K562 (cell line): ENCODE data around the gene DNAJB2. TPM values are rescaled to one million over a fixed set of nuclear protein-coding genes. Genes with fewer than 3 reads are reported as not detected.

Source experiments
- ATAC-seq: fragments of 200-7000 bp; cut with Tn5 transposase; 3 replicates; pipeline ENCODE4 v1.9.1; 2020; ENCODE audit warnings: moderate library complexity
- BruUV-seq: library from RNA; stranded (reverse); fragments of 400-500 nt; replicated peaks from 2 replicates; lab custom pipeline; 2021; lab: Mats Ljungman, UMichigan
- CTCF ChIA-PET: fragments of 300-600 bp; formaldehyde crosslinking; extraction: SDS; loops from one replicate; lab custom pipeline; 2021; ENCODE audit warnings: low intra/inter-chr PET ratio; lab: Yijun Ruan, JAX
- POLR2A ChIA-PET: fragments of 300-600, 350-650 bp; sonication (Branson Sonifier 250); formaldehyde crosslinking; extraction: SDS; loops from one replicate; lab custom pipeline; 2021; ENCODE audit warnings: antibody characterized with exemption, inconsistent platforms; lab: Yijun Ruan, JAX
- DNase-seq, 4 experiments: peaks; one replicate each; pipeline versions ENCODE4 v3.0.0 to v3.0.0-alpha.2; 2011 to 2018; ENCODE audit warnings: low spot score in 3 of 4, mixed read lengths in 3 of 4; ENCODE audit errors: extremely low read depth in 1 of 4
- FAIRE-seq: peaks from 2 replicates; lab custom pipeline; 2011; peaks lifted over from hg19 to GRCh38; lab: Jason Lieb, UNC
- H2AFZ ChIP-seq: 2 replicates; pipeline ENCODE4 v1.6.0; 2011; ENCODE audit warnings: low read depth, low read length, control low read depth, inconsistent platforms
- H3K27ac ChIP-seq: fragments of 200-600 bp; 3 replicates; pipeline ENCODE4 v1.8.0; 2011; ENCODE audit warnings: low read depth, mild to moderate bottlenecking, control low read depth, inconsistent platforms, low read length, moderate library complexity, mixed read lengths; ENCODE audit errors: extremely low read depth
- H3K27me3 ChIP-seq, 2 experiments: fragments of 300-600 bp in 1 of 2; 2 replicates in 1 of 2; 3 replicates in 1 of 2; pipeline versions ENCODE4 v1.6.0 to v1.8.0; 2011; ENCODE audit warnings: inconsistent platforms in 2 of 2, low read length in 2 of 2, mild to moderate bottlenecking in 1 of 2, mixed read lengths in 1 of 2, moderate library complexity in 1 of 2; ENCODE audit not compliant: control insufficient read depth in 2 of 2, insufficient read depth in 2 of 2
- H3K36me3 ChIP-seq: fragments of 300-600 bp; 3 replicates; pipeline ENCODE4 v1.8.0; 2011; ENCODE audit warnings: mild to moderate bottlenecking, low read length, inconsistent platforms; ENCODE audit not compliant: control insufficient read depth, insufficient read depth
- H3K4me1 ChIP-seq, 2 experiments: fragments of 200-600 bp in 1 of 2; replicated peaks in 1 of 2; 2 replicates in 1 of 2; 3 replicates in 1 of 2; pipeline versions ENCODE4 v1.5.1 to v1.8.0; 2011; ENCODE audit warnings: inconsistent platforms in 2 of 2, low read length in 2 of 2, mild to moderate bottlenecking in 1 of 2, mixed read lengths in 1 of 2, moderate library complexity in 1 of 2; ENCODE audit not compliant: control insufficient read depth in 2 of 2, insufficient read depth in 2 of 2
- H3K4me2 ChIP-seq: 2 replicates; pipeline ENCODE4 v1.6.1; 2011; ENCODE audit warnings: low read length, control low read depth, inconsistent platforms, mixed read lengths; ENCODE audit not compliant: insufficient read depth
- H3K4me3 ChIP-seq: fragments of 200-600 bp; sonication (generic), shearing (Covaris generic); 2 replicates; pipeline ENCODE4 v1.5.1; 2016; ENCODE audit warnings: control low read depth, inconsistent platforms
- H3K79me2 ChIP-seq: fragments of 200-600 bp; 3 replicates; pipeline ENCODE4 v1.8.0; 2011; ENCODE audit warnings: low read length, inconsistent platforms; ENCODE audit not compliant: control insufficient read depth, insufficient read depth
- H3K9ac ChIP-seq, 2 experiments: 2 replicates each; pipeline versions ENCODE4 v1.6.0 to v1.6.1; 2011; ENCODE audit warnings: low read depth in 2 of 2, low read length in 2 of 2, control low read depth in 1 of 2, inconsistent platforms in 1 of 2, mild to moderate bottlenecking in 1 of 2, mixed read lengths in 1 of 2; ENCODE audit not compliant: insufficient read depth in 1 of 2
- H3K9me1 ChIP-seq: one replicate; pipeline ENCODE4 v1.6.0; 2011; ENCODE audit warnings: inconsistent platforms, mild to moderate bottlenecking, low read length, moderate library complexity; ENCODE audit not compliant: control insufficient read depth, insufficient read depth
- H3K9me3 ChIP-seq: replicated peaks from 2 replicates; pipeline ENCODE4 v1.5.1; 2011; ENCODE audit warnings: low read depth, low read length, inconsistent platforms; ENCODE audit not compliant: control insufficient read depth, insufficient read depth
- H4K20me1 ChIP-seq: replicated peaks from 2 replicates; pipeline ENCODE4 v1.6.1; 2011; ENCODE audit warnings: low read length, inconsistent platforms, mixed read lengths; ENCODE audit not compliant: control insufficient read depth, insufficient read depth
- FUS ChIP-seq: fragments of 200-400 bp; formaldehyde crosslinking; optimal IDR thresholded peaks from 2 replicates; pipeline ENCODE3; 2017; ENCODE audit warnings: low read depth, low read length
- GATAD2A ChIP-seq: fragments of 450-650 bp; IDR thresholded peaks from 2 replicates; pipeline ENCODE4 v1.6.1; 2017
- HNRNPH1 ChIP-seq: fragments of 200-400 bp; formaldehyde crosslinking; optimal IDR thresholded peaks from 2 replicates; pipeline ENCODE3; 2017; ENCODE audit warnings: low read depth, mild to moderate bottlenecking, low read length, moderate library complexity
- PYGO2 ChIP-seq: fragments of 450-650 bp; IDR thresholded peaks from 2 replicates; pipeline ENCODE4 v1.6.1; 2016; ENCODE audit warnings: mild to moderate bottlenecking, missing genetic modification characterization, moderate library complexity, missing compliant biosample characterization
- USF1 ChIP-seq: sonication (generic); formaldehyde crosslinking; IDR thresholded peaks from 2 replicates; pipeline ENCODE4 v1.9.0; 2022; ENCODE audit warnings: mild to moderate bottlenecking, missing genetic modification reagents
- WGBS: fragments of 100-300 bp; shearing (Covaris generic); methylation state at CpG from one replicate; pipeline ENCODE4 v1.1.6; 2016; ENCODE audit warnings: low coverage, mixed read lengths; ENCODE audit not compliant: insufficient coverage; ENCODE audit errors: missing lambda C conversion rate; 5-methylcytosine and 5-hydroxymethylcytosine counted together
- in situ Hi-C: fragments of 300-500 bp; cut with MboI; formaldehyde crosslinking; loops from 4 replicates; pipeline ENCODE4 v1.15.0; 2018; ENCODE audit warnings: inconsistent platforms, mixed read lengths
- intact Hi-C: fragments of 100-400 bp; cut with micrococcal nuclease; formaldehyde crosslinking; loops from 2 replicates; pipeline ENCODE4 v1.14.2; 2022
- polyA plus RNA-seq, 8 experiments: library from polyadenylated mRNA; depleted of rRNA in 4 of 8; stranded (reverse) in 5 of 8; unstranded in 3 of 8; fragments of >200 nt; fragmentation: Nextera tagmentation in 2 of 8; fragmentation: Illumina TruSeq in 1 of 8; extraction: Ambion mirVana in 2 of 8; extraction: Trizol in 1 of 8; gene quantifications; 2 replicates each; pipeline versions ENCODE4 v1.2.1 to v1.2.3, GENCODE V29; 2011 to 2014; ENCODE audit warnings: inconsistent platforms in 1 of 8, missing spikeins in 1 of 8
- total RNA-seq, 7 experiments: library from RNA; depleted of rRNA in 6 of 7; stranded (reverse); fragments of >200 nt in 6 of 7; fragmentation: Illumina TruSeq in 2 of 7; extraction: Trizol in 2 of 7; gene quantifications; 2 replicates each; pipeline versions ENCODE4 v1.2.1 to v1.2.3, GENCODE V29; 2011 to 2021; ENCODE audit warnings: low replicate concordance in 1 of 7

Gene DNAJB2
- total and polyA plus RNA-seq, 9 of the 15 experiments (the other 6 are each of a cell fraction or from before 2014, with no cell fraction given): 0.08 to 3.0 (median 2.2) TPM; not detected in 1

- no TSS peak for BruUV-seq
- no peaks in the 10 kb centered on the region for H3K9me3 ChIP-seq
- FAIRE-seq (peak; percentile 11), ATAC-seq (no peak), DNase-seq (no peak)
- no peaks in the 10 kb centered on the region for H3K9me1 ChIP-seq
- whole genome bisulfite sequencing: 70% methylated on average over 2 of the region's 5 CpGs
- H3K4me2 ChIP-seq: peak overlapping the region; percentile 82
- H3K4me3 ChIP-seq: peak overlapping the region; percentile 58; the same call in 1 of the 2 replicates
- H2AFZ ChIP-seq: no peak overlapping the region
- peak overlapping the region; percentile 71 to 92 for H3K9ac ChIP-seq
- H4K20me1 ChIP-seq: 0 out of 2 replicates have a peak, but pooled peaks cover 3% of the 10 kb centered on the region
- H3K4me1 ChIP-seq: peaks cover 18 to 47% of the 10 kb centered on the region in 2 experiments; a peak in 4 of 5 replicates
- intact Hi-C loops: loop anchor here (2.0 kb wide), 1 partner anchor 27 kb away; the partner anchor contains the start of gene DNAJB2
- no peak overlapping the region for H3K27ac ChIP-seq
- peaks cover 24% of the 10 kb centered on the region for H3K79me2 ChIP-seq
- peaks cover 50% of the 10 kb centered on the region; the same call in 2 of the 3 replicates for H3K36me3 ChIP-seq
- 0 out of 5 replicates have a peak, but pooled peaks cover 0 to 4% of the 10 kb centered on the region in 2 experiments for H3K27me3 ChIP-seq
- ChIA-PET CTCF (no interaction called here), POLR2A (interaction anchor here (0.6 to 1.5 kb wide), 10 partner anchors 9 to 198 kb away, joined by 3 to 7 read pairs (median 4); partner anchors contain the start of genes ANKZF1, ATG9A and DNAJB2)
- in situ Hi-C loops: no loop called here
- no peak for TF ChIP-seq GATAD2A
- TF ChIP-seq HNRNPH1: no peak
- TF ChIP-seq FUS: no peak
- no peak for TF ChIP-seq PYGO2
- 0 out of 2 replicates have a peak, but pooled peaks have one; percentile 16 for TF ChIP-seq USF1
Measured at GRCh38 chr2:219252084-219252483, 27.1 kb upstream of the DNAJB2 start.
